Upper lobe of left lung (tissue), 6 donors: Measurements from ENCODE around the gene ZNF860. TPM values are rescaled to one million over a fixed set of nuclear protein-coding genes. Genes with fewer than 3 reads are reported as not detected.

ENCODE experiments used
- ATAC-seq, 2 donors: fragments of 200-7000 bp; cut with Tn5 transposase; one replicate each; pipeline ENCODE4 v1.9.1; 2022; ENCODE audit warnings: mild to moderate bottlenecking in 2 of 2, moderate library complexity in 2 of 2; ENCODE audit not compliant: low FRiP score in 2 of 2
- DNase-seq, 2 donors: peaks; one replicate each; pipeline ENCODE4 v3.0.0-alpha.2; 2019 to 2020
- H3K27ac ChIP-seq, 4 donors: fragments of 200-600 bp; sonication (generic); one replicate each; pipeline ENCODE4 v1.5.1; 2016 to 2019
- H3K27me3 ChIP-seq, 4 donors: fragments of 200-600 bp; sonication (generic); one replicate each; pipeline ENCODE4 v1.5.1; 2017 to 2019
- H3K36me3 ChIP-seq, 4 donors: fragments of 200-600 bp; sonication (generic); one replicate each; pipeline ENCODE4 v1.5.1; 2016 to 2019
- H3K4me1 ChIP-seq, 4 donors: fragments of 200-600 bp; sonication (generic); one replicate each; pipeline ENCODE4 v1.5.1; 2018 to 2019
- H3K4me3 ChIP-seq, 4 donors: fragments of 200-600 bp; sonication (generic); one replicate each; pipeline ENCODE4 v1.5.1; 2017 to 2019; ENCODE audit warnings: mild to moderate bottlenecking in 2 of 4, moderate library complexity in 1 of 4
- H3K9me3 ChIP-seq, 4 donors: fragments of 200-600 bp; sonication (generic); one replicate each; pipeline ENCODE4 v1.5.1; 2018 to 2019
- CTCF ChIP-seq, 6 experiments: fragments of 450-650 bp in 4 of 6; fragments of 200-600 bp in 2 of 6; sonication (generic) in 2 of 6; IDR thresholded peaks; one replicate each; pipeline ENCODE4 v1.5.1; 2016 to 2019; ENCODE audit warnings: antibody characterized with exemption in 6 of 6
- EP300 ChIP-seq, 4 donors: sonication (generic); formaldehyde crosslinking; IDR thresholded peaks; one replicate each; pipeline ENCODE4 v1.5.1; 2017; ENCODE audit warnings: antibody characterized with exemption in 4 of 4, control low read depth in 2 of 4
- POLR2A ChIP-seq, 4 donors: fragments of 450-650 bp; IDR thresholded peaks; one replicate each; pipeline ENCODE4 v1.5.1; 2016 to 2017; ENCODE audit warnings: antibody characterized with exemption in 4 of 4, mild to moderate bottlenecking in 2 of 4
- POLR2AphosphoS5 ChIP-seq, 2 donors: sonication (generic); formaldehyde crosslinking; IDR thresholded peaks; one replicate each; pipeline ENCODE4 v1.5.1; 2017; ENCODE audit warnings: antibody characterized with exemption in 2 of 2
- WGBS, 2 donors: methylation state at CpG; one replicate each; pipeline ENCODE4 v1.1.5; 2017 to 2018; 5-methylcytosine and 5-hydroxymethylcytosine counted together
- total RNA-seq, 6 donors: library from RNA; depleted of rRNA in 4 of 6; stranded (reverse); fragments of >200 nt in 4 of 6; gene quantifications; one replicate each; pipeline versions ENCODE4 v1.1.0 to v1.2.1, GENCODE V29; 2016 to 2021
- donor health status: DM: no; HTN: no; CAD: no; lungs with moderate emphysema.
- donor health status: DM: no; HTN: yes; CAD: no; lungs with severe emphysema.

ZNF860 gene
- total RNA-seq, 6 donors from 2014 or later = 1.0 to 2.6 (median 1.2) TPM; not detected in 1

GRCh38 chr3:31976302-31976701 is 5.2 kb upstream of the ZNF860 start:
- ATAC-seq = no peak
- TF ChIP-seq POLR2AphosphoS5 (IDR thresholded peaks at IDR 0.05) (no peak), EP300 (IDR thresholded peaks at IDR 0.05) (no peak), CTCF (IDR thresholded peaks at IDR 0.05) (no peak), POLR2A (IDR thresholded peaks at IDR 0.05) (no peak)
- peaks cover 0 to 4% (median 0%) of the 10 kb centered on the region in 4 donors for H3K27me3 ChIP-seq
- WGBS, 2 donors = 87% methylated on average over 2 of the region's 2 CpGs
- H3K4me3 ChIP-seq = no peak overlapping the region
- no peaks in the 10 kb centered on the region for H3K36me3 ChIP-seq
- H3K27ac ChIP-seq = no peak overlapping the region
- H3K4me1 ChIP-seq = peaks cover 7 to 26% (median 13%) of the 10 kb centered on the region in 4 donors
- no peak for DNase-seq
- no peaks in the 10 kb centered on the region for H3K9me3 ChIP-seq

GRCh38 chr3:31977736-31978135 is 3.8 kb upstream of the ZNF860 start:
- no peak for ATAC-seq
- no peaks in the 10 kb centered on the region for H3K9me3 ChIP-seq
- no peak overlapping the region for H3K4me3 ChIP-seq
- DNase-seq = no peak
- peaks cover 0 to 7% (median 0%) of the 10 kb centered on the region in 4 donors for H3K27me3 ChIP-seq
- TF ChIP-seq POLR2A (IDR thresholded peaks at IDR 0.05) (no peak), POLR2AphosphoS5 (IDR thresholded peaks at IDR 0.05) (no peak), CTCF (IDR thresholded peaks at IDR 0.05) (no peak), EP300 (IDR thresholded peaks at IDR 0.05) (no peak)
- peaks cover 7 to 33% (median 17%) of the 10 kb centered on the region in 4 donors for H3K4me1 ChIP-seq
- WGBS, 2 donors = 74 to 83% methylated on average over 2 of the region's 2 CpGs
- H3K36me3 ChIP-seq = no peaks in the 10 kb centered on the region
- no peak overlapping the region for H3K27ac ChIP-seq

DNA sequence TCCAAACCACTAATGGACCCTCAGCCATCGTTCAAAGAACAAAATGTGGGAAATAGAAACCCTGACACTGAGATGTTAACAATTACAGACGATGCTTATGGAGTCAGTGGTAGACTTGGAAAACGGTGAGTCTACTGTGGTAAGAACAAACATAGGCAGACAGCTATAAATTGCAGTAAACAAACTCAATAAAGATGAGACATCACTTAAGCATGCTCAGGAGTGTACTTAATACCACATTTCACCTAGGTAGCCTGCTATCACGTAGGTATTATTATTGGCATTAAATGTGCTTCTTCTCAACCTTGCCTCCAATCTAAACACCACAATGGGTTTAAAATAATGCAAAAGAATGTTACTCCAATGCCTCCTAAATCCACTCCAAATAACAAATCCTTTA is 3.0 kb upstream of the ZNF860 start:
- Histone ChIP-seq H3K4me1 (peaks cover 7 to 33% (median 17%) of the 10 kb centered on the region in 4 donors), H3K27ac (no peak overlapping the region), H3K4me3 (no peak overlapping the region), H3K36me3 (no peaks in the 10 kb centered on the region), H3K9me3 (no peaks in the 10 kb centered on the region), H3K27me3 (peaks cover 0 to 7% (median 0%) of the 10 kb centered on the region in 4 donors)
- TF ChIP-seq POLR2A (IDR thresholded peaks at IDR 0.05) (no peak), CTCF (IDR thresholded peaks at IDR 0.05) (no peak), EP300 (IDR thresholded peaks at IDR 0.05) (no peak), POLR2AphosphoS5 (IDR thresholded peaks at IDR 0.05) (no peak)
- no peak for ATAC-seq
- DNase-seq = no peak
- WGBS, 2 donors = 84% methylated on average over 4 of the region's 4 CpGs

DNA sequence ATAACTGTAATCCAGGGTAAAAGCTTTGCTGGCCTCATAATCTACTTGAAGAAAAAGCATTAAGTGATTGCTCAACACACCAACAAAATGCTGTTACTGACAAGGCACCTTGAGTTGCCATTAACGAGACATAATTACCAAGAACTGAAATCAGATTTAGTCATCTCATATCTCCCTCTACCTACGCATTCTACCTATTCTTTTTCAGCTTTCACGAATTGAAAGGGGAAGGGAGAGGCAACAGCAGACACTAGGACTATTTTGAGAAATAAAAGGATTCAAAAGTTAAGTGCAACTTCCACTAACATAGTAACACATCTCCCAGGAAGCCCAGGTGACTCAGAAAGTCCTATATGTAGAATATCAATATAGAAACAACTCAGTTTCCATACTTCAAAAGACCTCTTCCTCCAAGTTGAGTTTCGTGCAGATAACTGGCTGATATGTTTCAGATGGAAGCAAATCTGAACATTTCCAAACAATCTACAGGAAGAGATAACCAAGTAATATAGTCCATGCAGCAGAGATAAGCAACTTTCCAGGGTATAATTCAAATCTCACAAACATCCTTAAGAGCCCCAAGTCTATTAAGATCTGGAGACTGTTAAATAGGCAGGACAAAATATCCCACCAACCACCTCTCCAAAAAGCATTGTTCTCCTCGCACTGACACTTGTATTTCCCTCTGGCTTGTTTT is 2.4 kb upstream of the ZNF860 start:
- TF ChIP-seq POLR2A (IDR thresholded peaks at IDR 0.05) (no peak), EP300 (IDR thresholded peaks at IDR 0.05) (no peak), CTCF (IDR thresholded peaks at IDR 0.05) (no peak), POLR2AphosphoS5 (IDR thresholded peaks at IDR 0.05) (no peak)
- no peak overlapping the region for H3K4me3 ChIP-seq
- ATAC-seq (no peak), DNase-seq (no peak)
- H3K36me3 ChIP-seq = no peaks in the 10 kb centered on the region
- WGBS, 2 donors = 51% methylated on average over 5 of the region's 5 CpGs
- H3K9me3 ChIP-seq = no peaks in the 10 kb centered on the region
- peaks cover 0 to 7% (median 0%) of the 10 kb centered on the region in 4 donors for H3K27me3 ChIP-seq
- no peak overlapping the region for H3K27ac ChIP-seq
- peaks cover 7 to 28% (median 17%) of the 10 kb centered on the region in 4 donors for H3K4me1 ChIP-seq
